Chondrocyte (in vitro differentiated cells): ENCODE results near the gene STEAP1B. TPM values are rescaled to one million over a fixed set of nuclear protein-coding genes. Genes with fewer than 3 reads are reported as not detected.
"Not testable (repeated sequence)": the region's sequence is repeated elsewhere in the genome, so short reads cannot be mapped to it uniquely, and the experiment has no call there.

Experiments used
- DNase-seq: peaks from one replicate; pipeline ENCODE4 v3.0.0; 2021; ENCODE audit warnings: mixed read lengths, low spot score
- H3K27ac Mint-ChIP-seq: one replicate; pipeline ENCODE4 v1.8.0; 2021; ENCODE audit warnings: mild to moderate bottlenecking, moderate library complexity, mixed read lengths; ENCODE audit not compliant: unreplicated experiment
- H3K27me3 Mint-ChIP-seq: 2 replicates; pipeline ENCODE4 v1.8.0; 2021; ENCODE audit warnings: low read depth, mixed read lengths
- H3K36me3 Mint-ChIP-seq: 2 replicates; pipeline ENCODE4 v1.8.0; 2021; ENCODE audit warnings: low read depth, mixed read lengths
- H3K4me1 Mint-ChIP-seq: 2 replicates; pipeline ENCODE4 v1.8.0; 2021; ENCODE audit warnings: low read depth, mild to moderate bottlenecking, mixed read lengths
- H3K4me3 Mint-ChIP-seq: one replicate; pipeline ENCODE4 v1.8.0; 2021; ENCODE audit warnings: mild to moderate bottlenecking, moderate library complexity, mixed read lengths; ENCODE audit not compliant: unreplicated experiment
- H3K9me3 Mint-ChIP-seq: 2 replicates; pipeline ENCODE4 v1.8.0; 2021; ENCODE audit warnings: low read depth, mixed read lengths
- total RNA-seq: library from RNA; stranded (reverse); gene quantifications from 3 replicates; pipeline ENCODE4 v1.2.1, GENCODE V29; 2021
- TF ChIP-seq, protein P1 (sequence below): fragments of 200-600 bp; sonication (generic); IDR thresholded peaks from 2 replicates; pipeline ENCODE4 v1.5.0; 2021; ENCODE audit warnings: antibody characterized with exemption, mild to moderate bottlenecking, moderate library complexity

Gene STEAP1B
- total RNA-seq, 1 donor from 2014 or later = 4.2 TPM

DNA sequence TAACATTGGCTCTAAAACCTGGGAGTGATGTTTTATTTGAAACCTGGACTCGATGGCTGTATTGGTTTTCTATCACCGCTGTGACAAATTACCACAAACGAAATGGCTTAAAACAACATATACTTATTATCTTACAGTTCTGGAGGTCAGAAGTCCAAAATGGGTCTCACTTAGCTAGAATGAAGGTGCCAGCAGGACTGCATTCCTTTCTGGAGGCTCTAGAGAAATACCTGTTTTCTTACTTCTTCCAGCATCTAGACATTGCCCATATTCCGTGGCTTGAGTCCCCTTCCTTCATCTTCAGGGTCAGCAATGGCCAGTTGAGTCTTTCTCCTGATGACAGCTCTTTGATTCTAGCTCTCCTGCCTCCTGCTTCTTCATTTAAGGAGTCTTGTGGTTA lies 44.3 kb upstream of the STEAP1B start:
- no peak overlapping the region for H3K27ac Mint-ChIP-seq
- no peaks in the 10 kb centered on the region for H3K36me3 Mint-ChIP-seq
- no peaks in the 10 kb centered on the region for H3K9me3 Mint-ChIP-seq
- peaks cover 8% of the 10 kb centered on the region for H3K27me3 Mint-ChIP-seq
- DNase-seq = no peak
- peaks cover 2% of the 10 kb centered on the region for H3K4me1 Mint-ChIP-seq
- H3K4me3 Mint-ChIP-seq = no peak overlapping the region
- TF ChIP-seq, protein P1, sequence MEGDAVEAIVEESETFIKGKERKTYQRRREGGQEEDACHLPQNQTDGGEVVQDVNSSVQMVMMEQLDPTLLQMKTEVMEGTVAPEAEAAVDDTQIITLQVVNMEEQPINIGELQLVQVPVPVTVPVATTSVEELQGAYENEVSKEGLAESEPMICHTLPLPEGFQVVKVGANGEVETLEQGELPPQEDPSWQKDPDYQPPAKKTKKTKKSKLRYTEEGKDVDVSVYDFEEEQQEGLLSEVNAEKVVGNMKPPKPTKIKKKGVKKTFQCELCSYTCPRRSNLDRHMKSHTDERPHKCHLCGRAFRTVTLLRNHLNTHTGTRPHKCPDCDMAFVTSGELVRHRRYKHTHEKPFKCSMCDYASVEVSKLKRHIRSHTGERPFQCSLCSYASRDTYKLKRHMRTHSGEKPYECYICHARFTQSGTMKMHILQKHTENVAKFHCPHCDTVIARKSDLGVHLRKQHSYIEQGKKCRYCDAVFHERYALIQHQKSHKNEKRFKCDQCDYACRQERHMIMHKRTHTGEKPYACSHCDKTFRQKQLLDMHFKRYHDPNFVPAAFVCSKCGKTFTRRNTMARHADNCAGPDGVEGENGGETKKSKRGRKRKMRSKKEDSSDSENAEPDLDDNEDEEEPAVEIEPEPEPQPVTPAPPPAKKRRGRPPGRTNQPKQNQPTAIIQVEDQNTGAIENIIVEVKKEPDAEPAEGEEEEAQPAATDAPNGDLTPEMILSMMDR = no peak

DNA sequence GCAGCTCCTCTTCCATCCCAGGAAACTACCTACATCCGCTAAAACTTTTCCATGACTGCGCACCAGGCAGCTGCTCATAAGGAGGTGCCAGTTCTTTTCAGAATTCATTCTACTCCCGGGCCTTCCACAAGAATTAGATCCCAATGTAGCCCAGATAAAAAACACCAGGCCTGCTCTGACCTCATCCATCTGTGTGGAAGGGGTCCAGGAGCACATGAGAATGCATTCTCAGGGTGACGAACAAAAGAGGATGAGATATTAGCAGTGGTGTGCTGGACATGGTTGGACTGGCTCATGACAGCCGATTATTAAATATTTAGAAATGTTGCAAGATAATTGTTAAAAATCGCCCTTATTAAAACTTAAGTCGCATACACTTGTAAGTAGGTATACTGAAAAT lies 43.2 kb upstream of the STEAP1B start:
- no peaks in the 10 kb centered on the region for H3K9me3 Mint-ChIP-seq
- TF ChIP-seq, protein P1 = no peak
- no peak for DNase-seq
- no peaks in the 10 kb centered on the region for H3K36me3 Mint-ChIP-seq
- no peaks in the 10 kb centered on the region for H3K4me1 Mint-ChIP-seq
- H3K4me3 Mint-ChIP-seq = no peak overlapping the region
- H3K27ac Mint-ChIP-seq = no peak overlapping the region
- H3K27me3 Mint-ChIP-seq = peaks cover 8% of the 10 kb centered on the region

DNA sequence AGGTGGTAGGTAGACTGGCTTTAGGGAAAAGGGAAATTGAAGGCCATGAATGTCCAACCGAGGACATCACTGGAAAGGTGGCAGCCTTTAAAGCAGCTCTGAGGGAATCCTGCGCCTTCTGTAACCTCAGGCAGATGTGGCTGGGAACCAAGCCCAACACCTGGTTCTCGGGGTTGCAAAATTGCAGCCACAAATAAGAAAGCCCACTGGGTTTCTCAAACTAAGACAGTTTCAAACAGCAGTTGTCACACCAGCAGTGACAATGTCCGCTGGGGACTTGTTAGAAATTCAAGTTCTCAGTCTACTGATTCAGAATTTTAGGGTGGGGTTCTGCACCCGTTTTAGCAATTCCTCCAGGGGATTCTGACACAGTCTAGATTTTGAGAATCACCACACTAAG lies 42.7 kb upstream of the STEAP1B start:
- DNase-seq = no peak
- Mint-ChIP-seq H3K27me3 (peaks cover 8% of the 10 kb centered on the region), H3K4me1 (no peaks in the 10 kb centered on the region), H3K36me3 (no peaks in the 10 kb centered on the region), H3K4me3 (no peak overlapping the region), H3K27ac (no peak overlapping the region), H3K9me3 (no peaks in the 10 kb centered on the region)
- TF ChIP-seq, protein P1 = no peak

DNA sequence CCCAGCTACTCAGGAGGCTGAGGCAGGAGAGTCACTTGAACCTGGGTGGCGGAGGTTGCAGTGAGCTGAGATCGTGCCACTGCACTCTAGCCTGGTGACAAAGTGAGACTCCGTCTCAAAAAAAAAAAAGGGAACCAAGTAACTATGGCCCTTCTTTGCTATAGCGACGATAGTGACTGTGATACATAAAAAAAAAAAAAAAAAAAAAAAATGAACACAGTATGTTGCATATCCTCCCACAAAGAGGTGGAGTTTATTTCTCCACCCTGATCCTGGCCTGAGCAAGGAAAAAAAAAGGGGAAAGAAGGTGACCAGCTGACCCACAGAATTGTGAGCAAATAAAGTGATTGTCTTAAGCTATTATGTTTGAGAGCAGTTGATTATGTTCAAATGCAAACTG lies 42.3 kb upstream of the STEAP1B start:
- no peaks in the 10 kb centered on the region for H3K4me1 Mint-ChIP-seq
- H3K27me3 Mint-ChIP-seq = peaks cover 8% of the 10 kb centered on the region
- no peak overlapping the region for H3K4me3 Mint-ChIP-seq
- DNase-seq = no peak
- H3K9me3 Mint-ChIP-seq = no peaks in the 10 kb centered on the region
- TF ChIP-seq, protein P1 = no peak
- H3K27ac Mint-ChIP-seq = no peak overlapping the region
- H3K36me3 Mint-ChIP-seq = no peaks in the 10 kb centered on the region

DNA sequence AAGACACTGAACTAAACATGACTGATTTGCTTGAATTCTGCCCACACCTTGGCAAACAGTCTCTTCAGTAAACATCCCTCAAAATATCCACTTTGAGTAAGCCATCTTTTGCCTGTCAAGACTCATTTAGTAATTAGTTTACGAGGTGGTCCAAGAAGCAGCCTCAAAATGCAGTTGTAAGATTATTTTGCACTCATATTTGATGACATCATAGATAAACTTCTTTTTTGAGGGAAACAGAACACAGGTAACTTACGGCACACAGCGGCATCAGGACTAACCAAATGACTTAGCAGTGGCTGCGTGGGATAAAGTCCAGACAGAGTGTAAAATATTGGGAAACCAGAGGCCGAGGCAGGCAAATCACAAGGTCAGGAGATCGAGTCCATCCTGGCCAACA lies 41.8 kb upstream of the STEAP1B start:
- H3K4me3 Mint-ChIP-seq = no peak overlapping the region
- TF ChIP-seq, protein P1 = no peak
- H3K4me1 Mint-ChIP-seq = no peaks in the 10 kb centered on the region
- H3K9me3 Mint-ChIP-seq = no peaks in the 10 kb centered on the region
- no peak overlapping the region for H3K27ac Mint-ChIP-seq
- DNase-seq = no peak
- peaks cover 3% of the 10 kb centered on the region for H3K27me3 Mint-ChIP-seq
- no peaks in the 10 kb centered on the region for H3K36me3 Mint-ChIP-seq

DNA sequence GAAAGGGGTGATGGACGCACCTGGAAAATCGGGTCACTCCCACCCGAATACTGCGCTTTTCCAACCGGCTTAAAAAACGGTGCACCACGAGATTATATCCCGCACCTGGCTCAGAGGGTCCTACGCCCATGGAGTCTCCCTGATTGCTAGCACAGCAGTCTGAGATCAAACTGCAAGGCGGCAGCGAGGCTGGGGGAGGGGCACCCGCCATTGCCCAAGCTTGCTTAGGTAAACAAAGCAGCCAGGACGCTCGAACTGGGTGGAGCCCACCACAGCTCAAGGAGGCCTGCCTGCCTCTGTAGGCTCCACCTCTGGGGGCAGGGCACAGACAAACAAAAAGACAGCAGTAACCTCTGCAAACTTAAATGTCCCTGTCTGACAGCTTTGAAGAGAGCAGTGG lies 28.5 kb upstream of the STEAP1B start:
- not testable (repeated sequence) for H3K27ac Mint-ChIP-seq, H3K4me3 Mint-ChIP-seq, H3K9me3 Mint-ChIP-seq, H3K36me3 Mint-ChIP-seq, DNase-seq, H3K4me1 Mint-ChIP-seq, H3K27me3 Mint-ChIP-seq

DNA sequence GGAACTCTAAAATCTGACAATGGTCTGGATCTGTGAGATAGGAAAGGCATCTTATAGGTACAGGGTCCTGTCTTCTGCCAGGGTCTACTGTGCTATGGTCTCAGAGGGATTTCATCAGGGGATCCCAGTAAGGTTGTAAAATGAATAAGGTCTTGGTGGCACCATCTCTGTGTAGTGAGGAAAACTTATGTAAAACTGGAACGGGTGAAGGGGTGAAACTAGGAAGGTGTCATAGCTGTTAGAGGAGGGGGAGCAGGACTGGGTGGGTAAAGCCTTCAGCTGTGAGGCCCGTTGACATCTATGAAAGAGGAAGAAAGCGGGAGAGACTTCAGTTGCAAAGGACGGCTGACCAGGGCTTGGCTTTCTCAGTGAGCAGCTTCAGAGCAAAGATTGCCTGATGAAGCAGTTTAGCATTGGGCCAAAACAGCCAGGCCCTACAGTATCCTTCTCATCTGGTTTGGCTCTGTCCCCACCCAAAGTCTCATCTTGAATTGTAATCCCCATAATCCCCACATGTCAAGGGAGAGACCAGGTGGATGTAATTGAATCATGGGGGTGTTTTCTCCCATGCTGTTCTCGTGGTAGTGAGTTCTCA lies 24.5 kb upstream of the STEAP1B start:
- DNase-seq = not testable (repeated sequence)
- H3K27me3 Mint-ChIP-seq = peaks cover 13% of the 10 kb centered on the region

More for the DNA sequence above, 24.5 kb upstream of the STEAP1B start:
- H3K27ac Mint-ChIP-seq, H3K36me3 Mint-ChIP-seq, H3K9me3 Mint-ChIP-seq, H3K4me1 Mint-ChIP-seq: not testable (repeated sequence)
- H3K4me3 Mint-ChIP-seq = peak overlapping the region; percentile 45
